Stimulated activated naive CD4-positive, alpha-beta T cell (primary cell): ENCODE measurements around the gene CCNK.

Experiments
- DNase-seq, 6 experiments: peaks; one replicate each; lab custom pipeline; 2025; lab: John Stamatoyannopoulos, UW

The CCNK gene

GRCh38 chr14:99466758-99467157 lies 14.5 kb upstream of the CCNK start:
- no peak for DNase-seq

- no peak for DNase-seq
Observed at GRCh38 chr14:99467336-99468078, 13.7 kb upstream of the CCNK start.

DNA sequence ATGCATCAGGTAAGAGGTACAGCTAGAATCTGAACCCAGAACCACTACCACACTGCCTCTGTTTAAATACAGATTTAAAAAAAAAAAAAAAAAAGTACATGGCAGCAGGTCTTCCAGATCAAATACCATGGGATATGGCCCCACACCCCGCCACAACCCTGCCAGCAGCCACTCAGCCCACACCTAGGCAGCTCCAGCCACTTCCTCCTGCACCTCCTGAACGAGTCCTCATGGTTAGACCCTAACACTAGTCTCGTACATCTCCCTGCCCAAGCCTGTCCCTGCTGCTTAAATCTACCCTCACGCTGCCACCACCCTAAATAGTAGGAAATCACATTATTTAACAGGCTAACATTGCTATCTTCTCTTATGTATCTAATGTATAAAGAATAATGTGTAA lies 13.1 kb upstream of the CCNK start:
- no peak for DNase-seq

- DNase-seq: no peak
Observed at GRCh38 chr14:99468836-99469592, 12.2 kb upstream of the CCNK start.

- no peak for DNase-seq
Observed at GRCh38 chr14:99471731-99472130, 9.5 kb upstream of the CCNK start.

- no peak for DNase-seq
Observed at GRCh38 chr14:99472937-99473336, 8.3 kb upstream of the CCNK start.

GRCh38 chr14:99473458-99473857 lies 7.8 kb upstream of the CCNK start:
- no peak for DNase-seq

- DNase-seq: no peak
Observed at GRCh38 chr14:99475179-99475578, 6.0 kb upstream of the CCNK start.

DNA sequence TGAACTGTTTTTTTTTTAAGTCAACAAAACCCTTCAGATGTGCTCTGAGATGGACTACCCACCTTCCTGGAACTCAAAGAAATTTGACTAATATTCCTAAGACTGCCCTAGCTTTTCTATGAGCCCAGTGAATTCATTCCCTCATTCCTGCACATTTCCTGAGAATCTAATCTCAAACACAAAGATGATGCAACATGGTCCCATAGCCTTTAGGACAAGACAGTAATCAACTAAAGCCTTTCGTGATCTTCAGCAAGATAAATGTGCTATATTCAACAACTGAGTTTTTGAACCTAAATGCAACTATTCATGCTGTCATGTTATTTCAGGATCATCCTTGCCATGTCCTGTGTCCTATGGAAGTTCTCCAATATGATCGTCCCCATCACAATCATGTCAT lies 5.5 kb upstream of the CCNK start:
- DNase-seq: no peak

DNA sequence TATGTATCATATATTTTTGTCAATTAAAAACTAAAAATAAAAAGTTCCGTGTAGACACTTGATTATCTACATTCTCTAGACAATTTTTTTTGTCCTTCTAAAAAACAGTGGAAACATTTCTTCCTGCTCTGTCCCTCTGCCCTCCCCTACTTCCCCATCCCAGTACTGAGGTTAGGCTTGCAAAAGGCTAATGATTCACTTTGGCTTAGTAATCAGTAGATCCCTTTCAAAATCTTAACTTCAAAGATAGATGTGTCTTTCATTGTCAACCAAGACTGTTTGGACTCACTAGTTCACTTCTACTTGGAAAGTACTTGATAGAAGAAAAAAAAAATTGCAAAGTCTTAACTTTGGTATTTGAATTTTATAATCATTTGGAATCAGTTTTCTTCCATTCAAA lies 4.3 kb upstream of the CCNK start:
- DNase-seq: no peak

DNA sequence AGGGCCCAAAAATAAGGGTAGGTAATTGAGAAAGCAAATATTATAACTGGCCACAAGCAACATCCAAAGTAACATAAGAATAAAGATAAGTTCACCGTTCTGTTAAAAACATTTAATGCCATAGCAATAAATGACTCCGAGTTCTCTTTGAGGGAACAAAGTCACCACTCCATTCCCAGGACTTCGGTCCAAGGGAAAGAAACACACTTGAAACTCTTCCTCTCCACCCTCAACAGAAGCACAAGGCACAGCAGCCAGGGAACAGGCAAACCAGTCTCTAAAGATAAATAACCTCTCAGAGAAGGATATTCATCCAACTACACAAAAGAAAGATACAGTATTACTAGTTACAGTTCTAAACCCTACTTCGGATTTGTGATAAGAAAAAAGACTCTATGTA lies 3.1 kb upstream of the CCNK start:
- DNase-seq: no peak

- no peak for DNase-seq
Observed at GRCh38 chr14:99479160-99479905, 1.9 kb upstream of the CCNK start.

DNA sequence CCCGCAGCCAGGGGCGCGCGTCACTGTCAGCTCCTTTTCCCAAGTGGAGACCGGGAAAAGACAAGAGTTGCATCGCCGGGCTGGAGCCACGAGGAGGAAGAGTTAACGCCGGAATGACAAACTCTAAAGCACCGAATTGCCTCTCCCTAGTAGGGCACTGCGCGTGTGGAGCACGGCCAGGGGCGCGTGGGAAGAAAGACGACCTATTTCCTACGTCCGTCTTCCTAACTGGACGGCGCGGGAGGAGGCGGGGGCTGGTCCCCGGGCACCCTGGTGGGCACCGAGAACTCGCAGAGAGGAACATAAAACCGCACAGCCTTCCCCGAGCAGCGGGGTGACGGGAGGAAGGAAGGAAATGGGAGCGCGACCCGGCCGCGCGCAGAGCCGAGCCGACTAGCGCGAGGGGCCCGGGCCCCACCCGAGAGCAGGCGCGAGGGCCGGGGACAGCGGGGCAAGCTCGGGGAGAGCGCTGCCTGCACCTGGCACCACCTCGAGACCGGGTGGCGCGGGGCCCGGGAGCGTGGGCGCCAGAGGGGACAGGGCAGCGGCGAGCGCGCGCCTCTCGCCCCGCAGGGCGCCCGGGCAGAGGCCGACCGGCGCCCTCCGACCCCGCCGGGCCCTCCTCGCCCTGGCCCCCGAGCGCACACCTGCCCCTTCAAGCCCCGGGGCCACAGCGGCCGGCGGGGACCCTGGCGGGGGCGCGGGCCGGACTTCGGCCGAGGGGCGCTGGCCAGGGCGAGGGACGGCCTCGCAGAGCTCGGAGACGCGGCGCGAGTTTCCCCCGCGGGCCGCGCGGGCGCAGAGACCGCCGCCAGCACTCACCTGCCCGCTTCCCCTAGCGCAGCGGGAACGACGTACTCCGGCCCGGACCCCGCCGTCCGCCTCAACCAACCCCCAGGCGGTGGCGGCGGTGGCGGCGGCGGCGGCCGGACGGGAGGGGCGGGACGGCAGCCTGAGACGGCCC lies 1.0 kb upstream of the CCNK start, which contains the start of gene SETD3:
Gene SETD3 (minus strand): TSS at position 954 of the 964 bp plus-strand sequence. CDS start 15,054 bp downstream, outside the sequence.
- DNase-seq: peak in 4 of 6 experiments; percentile 17 to 31 (median 27)

DNA sequence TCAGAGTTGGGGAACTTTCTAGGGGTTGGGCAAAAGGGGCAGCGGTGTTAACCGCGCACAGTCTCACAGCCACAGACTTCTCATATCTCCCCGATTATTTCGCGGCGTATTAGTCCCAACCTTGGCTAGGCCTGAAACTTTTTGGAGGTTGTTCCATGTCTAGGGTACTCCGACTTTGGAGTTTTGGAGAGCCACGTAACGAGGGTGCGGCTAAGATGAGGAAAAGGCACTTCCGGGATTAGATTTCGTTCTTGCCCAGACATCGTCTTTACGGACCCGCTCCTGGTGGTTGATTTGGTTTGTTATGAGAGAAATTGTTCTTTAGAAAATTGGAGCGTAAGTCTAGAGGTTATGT lies 513 bp downstream of the CCNK start:
- DNase-seq: peak in 3 of 6 experiments; percentile 36 to 44 (median 38)

DNA sequence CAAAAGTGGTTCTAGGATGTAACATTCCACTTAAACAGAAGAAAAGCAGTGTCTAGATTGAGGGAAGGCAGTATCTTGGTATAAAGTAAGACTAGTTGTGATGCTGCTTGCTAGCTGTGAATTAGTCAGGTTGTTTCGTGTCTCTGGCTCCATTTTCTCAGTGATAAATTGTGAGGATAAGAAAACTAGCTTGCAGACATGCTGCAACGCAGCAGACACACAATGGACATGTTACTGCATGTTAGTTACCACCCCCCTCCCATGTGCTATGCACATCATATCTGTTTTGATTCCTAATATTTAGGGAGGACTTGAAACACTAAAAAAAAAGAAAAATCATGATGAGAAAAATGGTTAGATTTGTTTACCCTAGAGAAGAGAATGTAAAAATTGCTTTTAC lies 2.9 kb downstream of the CCNK start:
- DNase-seq: no peak

- no peak for DNase-seq
Observed at GRCh38 chr14:99497341-99497740, 16.1 kb downstream of the CCNK start.

GRCh38 chr14:99497894-99498293 lies 16.7 kb downstream of the CCNK start:
- no peak for DNase-seq

DNA sequence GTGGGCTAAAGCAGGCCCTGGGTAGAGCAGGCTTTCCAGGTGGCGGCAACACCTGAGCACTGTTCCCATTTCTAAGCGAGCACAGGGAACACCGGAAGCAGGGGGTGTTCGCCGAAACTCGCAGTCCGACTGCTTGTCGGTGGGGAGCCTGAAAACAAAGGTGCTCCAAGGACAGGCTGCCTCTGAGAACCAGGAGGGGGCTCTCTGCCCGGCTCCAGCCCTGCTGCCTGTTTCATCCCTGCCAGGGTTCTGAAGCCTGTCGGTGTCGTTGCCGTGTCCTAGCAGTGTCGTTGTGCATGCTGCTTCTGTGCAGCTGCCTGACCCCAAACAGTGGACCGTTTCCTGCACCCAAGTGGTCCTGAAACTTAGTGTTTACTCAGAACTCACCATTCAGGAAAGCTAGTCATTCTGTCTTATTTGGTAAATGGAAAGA lies 21.8 kb downstream of the CCNK start:
- no peak for DNase-seq

DNA sequence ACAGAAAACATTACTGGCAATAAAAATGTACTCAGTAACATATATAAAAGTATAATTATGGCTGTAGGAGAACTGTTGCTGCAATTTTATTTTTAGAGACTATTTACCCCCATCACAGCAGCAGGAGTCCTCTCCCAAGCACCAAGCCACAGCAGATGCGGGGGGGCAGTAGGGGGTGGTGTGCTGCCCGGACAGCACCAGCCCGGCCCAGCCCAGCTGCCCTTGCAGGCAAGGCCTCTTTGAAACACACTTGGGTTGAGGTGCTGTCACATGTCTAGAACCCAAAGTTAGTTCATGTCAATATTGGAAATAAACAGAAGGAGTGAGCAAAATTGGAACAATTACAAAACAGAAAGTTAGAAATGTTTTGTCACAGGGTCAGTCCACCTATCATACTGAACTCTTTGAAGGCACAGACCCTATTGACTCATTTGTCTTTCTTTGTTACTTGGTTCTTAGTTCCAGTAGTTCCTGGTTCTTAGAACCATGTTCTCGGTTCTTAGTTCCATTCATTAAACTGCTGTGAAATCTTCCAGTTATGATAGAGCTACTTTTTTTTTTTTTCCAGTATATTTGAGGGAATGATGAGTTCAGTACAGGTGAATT lies 22.7 kb downstream of the CCNK start:
- DNase-seq: no peak

- DNase-seq: no peak
Observed at GRCh38 chr14:99505089-99505488, 23.9 kb downstream of the CCNK start.

GRCh38 chr14:99506276-99506675 lies 25.1 kb downstream of the CCNK start:
- no peak for DNase-seq
